ENCODE data around the gene DBN1. TPM values are rescaled to one million over a fixed set of nuclear protein-coding genes. Genes with fewer than 3 reads are reported as not detected.

DBN1 gene
- polyA plus RNA-seq, 1 of the 3 experiments (the other 2 are of a cell fraction), result 244 TPM

DNA sequence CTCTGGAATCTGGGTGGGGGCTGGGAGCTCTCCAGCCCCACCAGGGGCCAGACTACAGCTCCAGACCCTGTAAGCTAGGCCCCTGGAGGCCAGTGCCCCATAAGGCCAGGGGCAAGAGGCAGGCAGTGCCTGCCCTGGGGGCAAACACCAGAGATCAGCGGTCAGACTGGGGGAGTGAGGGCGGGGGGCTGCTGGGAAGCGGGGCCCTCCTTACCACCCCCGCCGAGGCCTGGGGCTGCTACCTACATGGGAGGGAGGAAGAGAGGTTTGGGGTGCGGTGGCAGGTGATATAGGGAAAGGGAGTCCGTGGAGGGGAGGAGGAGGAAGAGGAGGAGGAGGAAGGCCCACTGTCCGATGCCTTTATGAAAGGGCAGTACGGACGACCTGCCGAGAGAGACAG lies 14.1 kb downstream of the DBN1 start:
- TF ChIP-seq GATA2 (CRISPR knock-in tag; IDR thresholded peaks at IDR 0.05) (no peak), POLR2AphosphoS5 (IDR thresholded peaks at IDR 0.05; ENCODE audit: low read depth, low read length) (0 out of 2 replicates have a peak, but pooled peaks have one; percentile 2)
- Histone ChIP-seq H3K79me2 (ENCODE audit: insufficient read depth) (peaks cover 5% of the 10 kb centered on the region; the same call in 1 of the 2 replicates), H2AFZ (ENCODE audit: low read depth) (no peak overlapping the region), H3K36me3 (replicated peaks in 1 of 2; ENCODE audit: control insufficient read depth in 1 of 2, insufficient read depth in 2 of 2, low read length in 1 of 2) (peaks cover 28 to 58% of the 10 kb centered on the region in 2 experiments), H3K27ac (ENCODE audit: low read depth in 2 of 2, low read length in 1 of 2) (peak overlapping the region; percentile 56 to 84; a peak in 3 of 4 replicates), H3K4me1 (ENCODE audit: control insufficient read depth in 1 of 2, insufficient read depth in 2 of 2, low read depth in 1 of 2, low read length in 1 of 2) (peaks cover 5 to 53% of the 10 kb centered on the region in 2 experiments), H3K9ac (no peak overlapping the region), H3K4me3 (ENCODE audit: low read depth in 2 of 2, low read length in 1 of 2) (no peak overlapping the region), H4K20me1 (ENCODE audit: insufficient read depth) (peaks cover 58% of the 10 kb centered on the region), H3K4me2 (no peak overlapping the region), H3K27me3 (ENCODE audit: insufficient read depth) (no peaks in the 10 kb centered on the region), H3K9me3 (no peaks in the 10 kb centered on the region), H3F3A (replicated peaks; ENCODE audit: insufficient read depth) (peaks cover 46% of the 10 kb centered on the region), H3K9me2 (no peaks in the 10 kb centered on the region)
- POLR2A ChIA-PET, result interaction anchor here (0.7 to 4.6 kb wide), 3 partner anchors 10 to 16 kb away, joined by 4 to 43 read pairs (median 11); no protein-coding TSS in a partner anchor
- DNase-seq, result no peak
- WGBS (ENCODE audit: low lambda C conversion rate), result 78% methylated on average over 11 of the region's 11 CpGs
- CTCF ChIA-PET, result interaction anchor here (1.0 to 10.2 kb wide), 6 partner anchors 15 to 150 kb away, joined by 3 to 375 read pairs (median 26); partner anchors contain the start of genes DBN1, F12 and PFN3

DNA sequence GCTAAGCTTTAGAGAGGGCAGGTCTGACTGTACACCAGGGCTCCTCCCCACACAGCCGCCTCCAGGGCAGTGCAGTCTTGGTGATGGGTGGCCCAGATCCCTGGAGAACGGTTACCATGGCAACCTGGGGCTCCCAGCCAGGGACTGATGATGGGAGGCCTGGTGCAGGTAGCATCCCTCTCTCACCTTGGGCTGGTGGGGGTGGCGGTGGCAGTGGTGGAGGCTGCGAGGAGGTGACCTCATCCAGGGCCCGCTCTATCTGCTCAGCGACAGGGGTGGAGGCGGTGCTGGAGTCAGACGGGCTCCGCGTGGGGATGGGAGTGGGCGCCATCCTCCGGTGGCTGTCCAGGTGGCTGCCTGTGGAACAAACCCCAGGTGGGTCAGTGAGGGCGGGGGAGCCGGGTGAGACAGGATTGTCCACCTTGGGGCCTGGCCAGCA lies 14.5 kb downstream of the DBN1 start:
- Histone ChIP-seq H3K36me3 (replicated peaks in 1 of 2; ENCODE audit: control insufficient read depth in 1 of 2, insufficient read depth in 2 of 2, low read length in 1 of 2) (peaks cover 24 to 58% of the 10 kb centered on the region in 2 experiments), H3K4me3 (ENCODE audit: low read depth in 2 of 2, low read length in 1 of 2) (no peak overlapping the region; a peak in 1 of 4 replicates), H3K79me2 (ENCODE audit: insufficient read depth) (peaks cover 5% of the 10 kb centered on the region; the same call in 1 of the 2 replicates), H3K4me1 (ENCODE audit: control insufficient read depth in 1 of 2, insufficient read depth in 2 of 2, low read depth in 1 of 2, low read length in 1 of 2) (peaks cover 9 to 57% of the 10 kb centered on the region in 2 experiments), H3K9me2 (no peaks in the 10 kb centered on the region), H3F3A (replicated peaks; ENCODE audit: insufficient read depth) (peaks cover 45% of the 10 kb centered on the region), H3K9ac (no peak overlapping the region), H3K27ac (ENCODE audit: low read depth in 2 of 2, low read length in 1 of 2) (peak overlapping the region; percentile 69 to 84), H3K27me3 (ENCODE audit: insufficient read depth) (no peaks in the 10 kb centered on the region), H3K9me3 (no peaks in the 10 kb centered on the region), H4K20me1 (ENCODE audit: insufficient read depth) (peaks cover 61% of the 10 kb centered on the region), H3K4me2 (no peak overlapping the region), H2AFZ (ENCODE audit: low read depth) (no peak overlapping the region)
- peak; percentile 79 for DNase-seq
- CTCF ChIA-PET, result interaction anchor here (1.0 to 15.5 kb wide), 7 partner anchors 15 to 149 kb away, joined by 3 to 375 read pairs (median 42); partner anchors contain the start of genes DBN1, F12 and PFN3
- POLR2A ChIA-PET, result interaction anchor here (1.3 to 4.6 kb wide), 3 partner anchors 10 to 18 kb away, joined by 4 to 43 read pairs (median 11); no protein-coding TSS in a partner anchor
- 84% methylated on average over 10 of the region's 14 CpGs for WGBS (ENCODE audit: low lambda C conversion rate)
- TF ChIP-seq, protein P1, sequence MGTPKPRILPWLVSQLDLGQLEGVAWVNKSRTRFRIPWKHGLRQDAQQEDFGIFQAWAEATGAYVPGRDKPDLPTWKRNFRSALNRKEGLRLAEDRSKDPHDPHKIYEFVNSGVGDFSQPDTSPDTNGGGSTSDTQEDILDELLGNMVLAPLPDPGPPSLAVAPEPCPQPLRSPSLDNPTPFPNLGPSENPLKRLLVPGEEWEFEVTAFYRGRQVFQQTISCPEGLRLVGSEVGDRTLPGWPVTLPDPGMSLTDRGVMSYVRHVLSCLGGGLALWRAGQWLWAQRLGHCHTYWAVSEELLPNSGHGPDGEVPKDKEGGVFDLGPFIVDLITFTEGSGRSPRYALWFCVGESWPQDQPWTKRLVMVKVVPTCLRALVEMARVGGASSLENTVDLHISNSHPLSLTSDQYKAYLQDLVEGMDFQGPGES (IDR thresholded peaks at IDR 0.05; ENCODE audit: low read depth, low read length), result no peak
- TF ChIP-seq YY1 (IDR thresholded peaks at IDR 0.05; ENCODE audit: low read depth) (no peak), TAF1 (IDR thresholded peaks at IDR 0.05; ENCODE audit: borderline replicate concordance, low read depth, low read length) (no peak), JUND (IDR thresholded peaks at IDR 0.05) (no peak), FOXJ3 (CRISPR knock-in tag; IDR thresholded peaks at IDR 0.05) (no peak), FOSL2 (IDR thresholded peaks at IDR 0.05; ENCODE audit: borderline replicate concordance, low read depth) (no peak), POLR2AphosphoS5 (IDR thresholded peaks at IDR 0.05; ENCODE audit: low read depth, low read length) (no peak), NFIC (IDR thresholded peaks at IDR 0.05; ENCODE audit: borderline replicate concordance) (no peak), RCOR1 (IDR thresholded peaks at IDR 0.05; ENCODE audit: low read length) (no peak), SIN3A (IDR thresholded peaks at IDR 0.05; ENCODE audit: borderline replicate concordance, low read depth, low read length) (no peak)
- TF ChIP-seq, protein P2, sequence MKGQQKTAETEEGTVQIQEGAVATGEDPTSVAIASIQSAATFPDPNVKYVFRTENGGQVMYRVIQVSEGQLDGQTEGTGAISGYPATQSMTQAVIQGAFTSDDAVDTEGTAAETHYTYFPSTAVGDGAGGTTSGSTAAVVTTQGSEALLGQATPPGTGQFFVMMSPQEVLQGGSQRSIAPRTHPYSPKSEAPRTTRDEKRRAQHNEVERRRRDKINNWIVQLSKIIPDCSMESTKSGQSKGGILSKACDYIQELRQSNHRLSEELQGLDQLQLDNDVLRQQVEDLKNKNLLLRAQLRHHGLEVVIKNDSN (IDR thresholded peaks at IDR 0.05; ENCODE audit: borderline replicate concordance, low read depth), result no peak
- TF ChIP-seq, protein P3, sequence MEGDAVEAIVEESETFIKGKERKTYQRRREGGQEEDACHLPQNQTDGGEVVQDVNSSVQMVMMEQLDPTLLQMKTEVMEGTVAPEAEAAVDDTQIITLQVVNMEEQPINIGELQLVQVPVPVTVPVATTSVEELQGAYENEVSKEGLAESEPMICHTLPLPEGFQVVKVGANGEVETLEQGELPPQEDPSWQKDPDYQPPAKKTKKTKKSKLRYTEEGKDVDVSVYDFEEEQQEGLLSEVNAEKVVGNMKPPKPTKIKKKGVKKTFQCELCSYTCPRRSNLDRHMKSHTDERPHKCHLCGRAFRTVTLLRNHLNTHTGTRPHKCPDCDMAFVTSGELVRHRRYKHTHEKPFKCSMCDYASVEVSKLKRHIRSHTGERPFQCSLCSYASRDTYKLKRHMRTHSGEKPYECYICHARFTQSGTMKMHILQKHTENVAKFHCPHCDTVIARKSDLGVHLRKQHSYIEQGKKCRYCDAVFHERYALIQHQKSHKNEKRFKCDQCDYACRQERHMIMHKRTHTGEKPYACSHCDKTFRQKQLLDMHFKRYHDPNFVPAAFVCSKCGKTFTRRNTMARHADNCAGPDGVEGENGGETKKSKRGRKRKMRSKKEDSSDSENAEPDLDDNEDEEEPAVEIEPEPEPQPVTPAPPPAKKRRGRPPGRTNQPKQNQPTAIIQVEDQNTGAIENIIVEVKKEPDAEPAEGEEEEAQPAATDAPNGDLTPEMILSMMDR (IDR thresholded peaks at IDR 0.05), result no peak

Data from SK-N-SH (cell line).